ENCODE data around the gene PEX6. TPM values are rescaled to one million over a fixed set of nuclear protein-coding genes. Genes with fewer than 3 reads are reported as not detected.
A peak's percentile ranks its signal among the peaks of the same experiment; 100 is the strongest.
"Not testable (repeated sequence)": the region's sequence is repeated elsewhere in the genome, so short reads cannot be mapped to it uniquely, and the experiment has no call there.

PEX6 gene
- polyA plus RNA-seq, 4 donors, result 20.5 to 24.5 (median 22.4) TPM

DNA sequence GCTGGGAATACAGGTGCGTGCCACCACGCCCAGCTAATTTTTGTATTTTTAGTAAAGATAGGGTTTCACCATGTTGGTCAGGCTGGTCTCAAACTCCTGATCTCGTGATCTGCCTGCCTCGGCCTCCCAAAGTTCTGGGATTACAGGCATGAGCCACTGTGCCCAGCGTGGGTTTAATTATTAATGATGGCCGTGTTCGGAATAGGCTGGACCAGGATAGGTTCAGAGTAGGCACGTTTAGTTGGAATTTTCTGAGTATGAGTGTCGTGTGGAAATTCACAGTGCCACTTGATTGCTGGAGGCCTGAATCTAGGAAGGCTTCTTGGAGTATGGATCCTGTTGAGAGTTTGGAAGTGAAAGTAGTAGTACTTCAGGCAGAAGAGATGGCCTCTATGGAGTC is 19.2 kb upstream of the PEX6 start:
- DNase-seq (ENCODE audit: low read depth in 4 of 4, low spot score in 3 of 4), result not testable (repeated sequence)

DNA sequence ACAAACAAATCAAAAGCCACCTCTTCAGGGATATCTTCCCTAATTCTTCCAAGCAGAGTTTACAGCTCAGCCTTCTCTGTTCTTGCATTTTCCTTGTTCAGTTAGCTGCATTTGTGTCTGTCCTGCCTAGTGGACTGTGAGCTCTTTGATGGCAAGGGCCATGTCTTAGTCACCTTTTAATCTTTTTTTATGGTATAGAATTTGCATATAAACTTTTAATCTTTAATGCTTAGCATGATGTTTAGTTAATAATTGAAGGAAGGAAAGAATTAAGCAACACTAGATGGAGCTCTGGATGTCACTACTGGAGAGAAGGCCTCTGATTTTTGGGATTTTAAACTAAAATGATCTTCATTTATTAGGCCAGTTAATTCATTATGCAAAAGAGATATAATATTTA is 17.5 kb upstream of the PEX6 start:
- DNase-seq (ENCODE audit: low read depth in 4 of 4, low spot score in 3 of 4), result no peak

DNA sequence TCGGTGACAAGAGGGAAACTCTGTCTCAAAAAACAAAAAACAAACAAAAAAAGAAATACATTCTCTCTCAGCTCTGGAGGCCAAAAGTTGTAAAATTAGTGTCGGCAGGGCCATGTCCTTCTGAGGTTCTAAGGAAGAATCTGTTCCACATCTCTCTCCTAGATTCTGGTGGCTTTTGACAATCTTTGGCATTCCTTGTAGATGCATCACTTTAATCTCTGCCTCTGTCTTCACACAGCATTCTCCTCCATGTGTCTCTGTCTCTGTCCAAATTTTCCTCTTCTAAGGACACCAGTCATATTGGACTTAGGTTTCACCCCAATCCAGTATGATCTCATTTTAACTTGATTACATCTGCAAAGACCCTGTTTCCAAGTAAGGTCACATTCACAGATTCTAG is 14.5 kb upstream of the PEX6 start:
- no peak for DNase-seq (ENCODE audit: low read depth in 4 of 4, low spot score in 3 of 4)

DNA sequence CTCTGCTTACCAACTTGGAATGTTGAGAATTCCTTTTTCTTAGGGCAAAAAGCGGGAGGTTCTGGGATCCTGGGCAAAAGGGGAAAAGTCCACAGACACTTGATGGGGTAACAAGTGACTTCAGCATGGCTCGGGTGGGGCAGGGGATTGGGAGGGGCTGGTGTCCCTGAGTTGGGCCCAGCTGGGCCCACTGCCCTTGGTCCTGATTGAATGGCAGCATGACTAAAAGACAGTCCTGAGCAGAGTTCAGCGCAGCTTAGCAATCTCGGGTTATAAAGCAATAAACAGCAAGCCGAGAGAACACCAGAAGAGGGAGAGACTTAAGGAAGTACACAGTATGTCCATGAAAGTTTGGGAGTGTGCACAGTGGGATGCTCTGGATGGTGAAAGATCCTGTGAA is 10.9 kb upstream of the PEX6 start:
- DNase-seq (ENCODE audit: low read depth in 4 of 4, low spot score in 3 of 4), result no peak

DNA sequence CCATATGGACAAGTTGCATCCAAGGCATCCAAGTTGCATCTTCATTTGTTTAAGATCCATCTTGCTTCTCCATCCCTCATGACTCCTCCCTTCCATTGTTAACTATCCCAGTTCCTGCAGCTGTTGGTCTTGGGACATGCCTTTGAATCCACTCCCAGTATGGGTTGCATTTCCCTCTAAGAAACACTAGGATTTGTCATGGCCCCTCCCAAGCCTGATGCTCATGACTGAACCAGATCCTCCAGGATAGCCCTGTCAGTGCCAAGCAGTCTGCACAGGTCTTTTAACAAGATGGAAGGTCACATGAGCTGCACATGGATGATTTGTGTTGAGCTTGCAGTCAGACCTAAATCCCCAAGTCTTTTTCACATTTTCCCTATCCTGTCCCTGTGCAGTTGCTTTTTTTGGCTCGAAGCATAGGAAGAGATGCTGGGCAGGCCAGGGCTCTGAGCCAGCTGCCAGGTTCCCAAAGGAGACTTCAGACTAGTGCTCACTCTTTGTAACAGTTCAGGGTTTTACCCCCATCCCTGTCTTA is 9.6 kb upstream of the PEX6 start:
- DNase-seq (ENCODE audit: low read depth in 4 of 4, low spot score in 3 of 4), result no peak

DNA sequence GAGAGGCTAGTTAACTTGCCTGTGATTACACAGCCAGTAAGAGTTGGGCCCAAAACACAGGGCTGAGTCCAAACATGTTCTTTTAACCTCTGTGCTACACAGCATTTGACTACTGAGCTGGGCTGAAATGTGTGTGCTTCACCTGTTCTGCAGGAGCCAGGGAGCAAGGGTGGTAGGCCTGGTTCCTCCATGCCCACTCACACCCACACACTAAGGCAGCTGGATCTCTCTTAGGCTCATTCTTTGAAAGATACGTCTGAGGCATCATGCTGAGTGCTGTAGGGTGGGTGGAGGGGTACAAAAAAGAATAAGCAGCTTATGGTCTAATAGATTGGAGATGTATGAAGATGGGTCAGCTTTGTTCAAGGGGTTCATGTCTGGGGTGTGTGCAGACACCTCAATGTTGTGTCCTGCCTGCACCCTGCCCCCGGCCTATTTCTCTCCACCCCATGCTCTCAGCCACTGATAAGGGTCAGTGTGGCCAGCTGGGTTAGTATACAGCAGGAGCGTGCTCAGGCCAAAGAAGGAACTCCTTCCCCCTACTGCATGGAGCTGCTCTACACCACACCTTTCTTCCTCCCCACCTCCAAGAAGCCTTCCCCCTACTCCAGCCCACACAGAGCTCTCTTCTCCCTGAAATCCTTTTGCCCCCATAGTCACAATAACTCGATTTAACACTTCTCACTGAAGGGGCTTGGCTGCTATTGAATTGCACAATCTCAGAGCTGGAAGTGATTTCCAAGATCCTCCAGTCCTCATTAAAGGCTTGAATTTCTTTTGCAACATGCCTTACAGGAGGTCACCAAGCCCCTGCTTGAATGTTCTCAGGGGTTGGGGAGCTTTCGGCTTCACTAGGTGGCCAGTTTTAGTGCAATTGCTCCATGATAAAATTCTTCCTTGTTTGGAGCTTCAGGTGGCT is 8.8 kb upstream of the PEX6 start:
- no peak for DNase-seq (ENCODE audit: low read depth in 4 of 4, low spot score in 3 of 4)

DNA sequence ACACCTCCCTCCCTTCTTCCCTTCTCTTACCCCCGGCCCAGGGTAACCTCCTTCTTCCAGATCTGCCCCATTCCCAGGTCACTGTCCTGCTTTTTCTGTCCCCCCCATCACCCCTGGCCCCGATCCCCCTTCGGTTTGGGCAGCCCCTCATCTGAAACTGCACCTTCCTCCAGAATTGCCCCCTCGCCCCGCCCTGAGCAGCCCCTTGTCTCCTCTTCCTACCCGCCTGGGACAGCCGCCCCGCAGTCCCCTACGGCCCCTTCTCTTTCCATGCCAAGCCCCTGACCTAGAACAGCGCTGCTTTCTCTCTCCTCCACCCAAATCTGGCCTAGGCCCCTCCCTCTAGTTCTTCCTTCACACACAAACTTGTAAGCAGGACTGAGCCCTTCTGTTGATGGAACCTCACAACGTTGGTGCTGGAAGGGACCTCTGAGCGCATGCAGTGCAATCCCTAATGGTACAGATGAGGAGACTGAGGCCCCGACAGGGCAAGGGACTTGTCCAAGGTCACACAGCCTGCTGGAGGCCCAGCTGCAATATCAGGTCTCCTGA is 6.0 kb upstream of the PEX6 start:
- DNase-seq (ENCODE audit: low read depth in 4 of 4, low spot score in 3 of 4), result no peak

DNA sequence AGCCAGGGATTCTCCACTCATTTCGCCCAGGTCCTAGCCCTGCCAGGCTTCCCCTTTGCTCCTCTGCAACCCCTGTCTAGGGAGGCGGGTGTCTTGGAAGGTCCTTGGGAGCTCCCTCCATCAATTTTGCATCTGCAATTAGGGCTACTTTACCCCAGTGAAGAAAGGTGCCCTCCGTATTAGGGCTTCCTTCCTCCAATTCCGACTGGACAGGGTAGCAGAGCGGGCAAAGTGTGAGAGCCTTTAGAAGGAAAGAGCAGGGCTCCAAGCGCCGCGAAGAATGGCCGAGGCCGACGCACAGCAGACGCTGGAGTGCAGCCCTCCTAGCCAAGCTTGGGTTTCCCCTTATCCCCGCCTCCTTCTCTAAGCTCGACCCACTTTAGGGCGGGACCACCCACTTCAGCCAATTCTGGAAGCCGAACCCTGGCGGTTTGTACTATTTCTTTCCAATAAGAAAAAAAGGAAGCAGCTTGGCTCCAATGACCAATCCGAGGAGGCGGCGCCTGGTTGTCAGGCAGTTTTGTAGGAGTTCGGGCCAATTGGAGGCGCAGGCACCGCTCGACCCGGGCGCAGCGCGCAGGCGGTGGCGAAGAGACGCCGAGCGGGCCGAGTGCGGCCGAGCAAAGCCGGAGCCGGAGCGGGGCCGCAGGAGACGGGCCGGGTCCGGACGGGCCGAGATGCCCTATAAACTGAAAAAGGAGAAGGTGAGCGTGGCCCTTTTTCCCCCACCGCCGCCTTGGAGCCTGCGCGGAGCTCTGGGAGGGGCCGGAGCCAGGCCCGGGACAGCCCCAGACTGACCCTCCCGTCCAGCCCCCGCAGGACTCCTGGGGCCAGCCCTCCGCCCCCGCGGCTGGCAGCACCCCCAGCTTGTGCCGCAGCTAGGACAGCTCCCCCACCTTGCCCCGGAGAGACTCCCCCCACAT is 5.3 kb upstream of the PEX6 start, which contains the start of gene PPP2R5D:
Gene PPP2R5D (plus strand): TSS at position 570 of the 923 bp plus-strand sequence. CDS start 108 bp downstream, at position 678.
- peak; percentile 89 to 99 (median 98) for DNase-seq (ENCODE audit: low read depth in 4 of 4, low spot score in 3 of 4)

DNA sequence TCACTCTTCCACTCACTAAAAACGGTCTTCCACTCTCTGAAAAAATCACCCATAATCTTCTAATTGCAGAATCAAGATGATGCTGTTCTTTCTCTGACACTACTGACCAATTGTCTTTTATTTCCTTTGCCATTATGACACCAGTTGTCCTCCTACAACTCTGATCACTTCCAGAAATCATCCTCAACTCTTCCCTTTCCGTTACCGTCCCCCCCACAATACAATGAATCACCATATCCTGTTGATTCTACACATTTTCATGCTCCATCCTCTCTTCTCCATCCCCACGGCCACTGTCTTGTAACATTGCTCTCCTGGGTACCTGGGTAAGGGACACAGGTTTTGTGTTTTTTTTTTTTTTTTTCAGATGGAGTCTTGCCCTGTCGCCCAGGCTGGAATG is 2.9 kb upstream of the PEX6 start:
- no peak for DNase-seq (ENCODE audit: low read depth in 4 of 4, low spot score in 3 of 4)

DNA sequence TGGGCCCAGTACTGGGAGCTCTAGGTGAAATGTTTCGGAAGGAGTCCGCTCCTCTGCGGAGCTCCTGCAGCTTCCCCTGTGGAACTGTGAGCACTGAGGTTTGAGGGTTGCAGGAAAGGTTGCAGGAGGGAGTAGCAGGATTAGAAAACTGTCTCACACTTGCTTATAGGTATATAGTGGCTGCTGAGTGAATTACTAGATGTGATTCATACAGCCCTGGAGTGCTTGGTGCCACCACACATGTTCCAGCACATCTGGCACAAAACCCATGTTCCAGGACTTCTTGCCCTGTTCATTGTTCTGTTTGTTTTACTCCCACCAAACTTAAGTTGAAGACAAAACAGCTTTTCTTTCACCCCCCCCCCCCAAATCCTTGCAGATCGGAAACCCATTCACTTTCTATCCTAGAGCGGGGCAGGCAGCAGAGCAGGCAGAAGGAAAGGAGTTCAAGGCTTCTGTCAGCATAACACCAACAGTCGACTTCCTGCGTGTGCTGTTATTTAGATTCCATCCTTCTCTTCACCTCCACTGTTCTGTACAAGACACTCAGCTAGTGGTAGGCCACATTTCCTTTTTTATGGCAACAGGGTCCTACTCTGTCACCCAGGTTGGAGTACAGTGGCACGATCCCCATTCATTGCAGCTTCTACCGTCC is 669 bp upstream of the PEX6 start:
- DNase-seq (ENCODE audit: low read depth in 4 of 4, low spot score in 3 of 4), result no peak

DNA sequence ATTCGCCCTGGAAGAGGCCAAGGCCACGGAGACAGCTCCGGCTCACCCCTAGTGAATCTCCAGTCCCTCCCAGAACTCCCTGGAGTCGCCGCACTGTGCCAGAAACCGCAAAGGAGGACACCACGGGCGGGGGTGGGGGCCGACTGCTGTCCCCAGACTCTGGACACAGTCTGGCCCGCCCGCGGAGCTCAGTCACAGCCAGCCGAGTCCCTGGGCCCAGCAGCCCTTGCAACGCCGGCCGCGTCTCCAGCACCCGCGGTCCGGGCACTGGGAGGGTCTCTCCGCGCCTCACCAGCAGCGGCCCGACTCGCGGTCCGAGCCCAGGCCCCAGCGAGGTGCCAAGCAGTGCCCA is 518 bp downstream of the PEX6 start:
- no peak for DNase-seq (ENCODE audit: low read depth in 4 of 4, low spot score in 3 of 4)

DNA sequence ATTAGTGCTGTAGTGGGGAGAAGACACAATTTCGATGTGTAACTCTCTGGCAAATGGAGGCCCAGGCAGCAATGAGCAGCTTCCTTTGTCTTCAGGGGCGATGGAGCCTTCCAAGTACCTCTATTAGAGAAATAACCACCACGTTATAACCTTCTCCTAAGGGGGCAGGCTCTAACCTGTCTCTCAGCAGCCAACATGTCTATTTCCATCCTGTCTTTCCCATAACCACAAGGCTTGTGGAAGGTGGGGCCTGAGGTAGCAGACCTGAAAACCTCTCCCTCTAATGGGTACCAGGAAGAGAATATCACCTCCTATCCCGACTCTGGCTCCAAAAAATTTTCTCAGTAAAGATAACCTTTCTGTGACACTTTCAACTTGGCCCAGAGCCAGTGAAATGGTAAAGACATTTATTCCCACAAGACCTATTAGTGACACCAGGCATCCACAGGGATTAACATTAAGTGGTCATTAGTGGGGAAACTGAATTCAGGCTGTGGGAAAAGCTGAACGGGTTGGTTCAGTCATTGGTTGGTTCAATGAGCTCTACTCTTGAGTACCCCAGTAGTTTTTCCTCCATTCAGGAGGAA is 4.0 kb downstream of the PEX6 start:
- DNase-seq (ENCODE audit: low read depth in 4 of 4, low spot score in 3 of 4), result no peak

DNA sequence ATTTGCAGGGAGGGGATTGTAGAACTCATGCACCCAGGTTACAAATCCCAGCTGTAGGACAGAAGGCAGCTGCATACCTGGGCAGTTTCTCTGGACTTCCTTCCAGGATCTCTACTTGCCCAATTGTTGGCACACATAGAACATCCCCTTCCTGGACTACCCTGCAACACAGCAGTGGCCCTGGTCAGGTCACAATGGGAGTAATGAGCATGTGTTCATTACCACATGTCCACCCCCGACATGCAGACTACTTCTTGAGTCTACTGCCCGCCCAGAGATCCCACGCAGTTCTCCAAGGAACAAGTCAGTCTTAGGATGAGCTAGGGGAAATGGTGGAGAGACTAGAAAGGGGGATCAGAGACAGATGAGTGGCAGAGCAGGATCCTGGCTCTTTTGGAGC is 5.1 kb downstream of the PEX6 start:
- no peak for DNase-seq (ENCODE audit: low read depth in 4 of 4, low spot score in 3 of 4)

DNA sequence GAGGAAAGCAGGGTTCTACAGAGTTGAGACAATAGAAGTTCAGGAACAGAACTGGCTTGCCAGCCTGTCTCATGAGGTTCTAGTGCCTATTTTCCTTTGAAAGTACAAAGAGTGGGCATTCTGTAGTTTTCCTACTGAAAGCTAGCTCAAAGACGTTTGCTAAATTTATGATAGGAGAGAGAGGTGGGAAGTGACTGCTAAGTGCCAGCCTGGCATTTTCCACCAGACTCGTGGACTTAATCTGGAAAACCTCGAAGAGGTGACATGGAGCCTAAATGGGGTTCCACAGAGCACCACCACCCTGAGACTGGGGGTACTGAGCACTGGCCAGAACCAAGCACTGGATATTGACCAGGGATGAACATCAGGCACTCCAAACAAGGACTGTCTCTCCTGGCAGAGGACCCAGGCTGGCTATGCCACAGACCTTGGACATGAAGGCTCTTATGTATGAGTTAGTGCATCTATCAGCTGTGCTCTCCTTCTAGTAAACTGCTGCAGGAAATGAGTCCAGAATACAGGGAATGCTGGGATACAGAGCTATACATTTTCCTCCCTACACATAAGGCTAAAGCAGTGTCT is 7.1 kb downstream of the PEX6 start:
- DNase-seq (ENCODE audit: low read depth in 4 of 4, low spot score in 3 of 4), result no peak

DNA sequence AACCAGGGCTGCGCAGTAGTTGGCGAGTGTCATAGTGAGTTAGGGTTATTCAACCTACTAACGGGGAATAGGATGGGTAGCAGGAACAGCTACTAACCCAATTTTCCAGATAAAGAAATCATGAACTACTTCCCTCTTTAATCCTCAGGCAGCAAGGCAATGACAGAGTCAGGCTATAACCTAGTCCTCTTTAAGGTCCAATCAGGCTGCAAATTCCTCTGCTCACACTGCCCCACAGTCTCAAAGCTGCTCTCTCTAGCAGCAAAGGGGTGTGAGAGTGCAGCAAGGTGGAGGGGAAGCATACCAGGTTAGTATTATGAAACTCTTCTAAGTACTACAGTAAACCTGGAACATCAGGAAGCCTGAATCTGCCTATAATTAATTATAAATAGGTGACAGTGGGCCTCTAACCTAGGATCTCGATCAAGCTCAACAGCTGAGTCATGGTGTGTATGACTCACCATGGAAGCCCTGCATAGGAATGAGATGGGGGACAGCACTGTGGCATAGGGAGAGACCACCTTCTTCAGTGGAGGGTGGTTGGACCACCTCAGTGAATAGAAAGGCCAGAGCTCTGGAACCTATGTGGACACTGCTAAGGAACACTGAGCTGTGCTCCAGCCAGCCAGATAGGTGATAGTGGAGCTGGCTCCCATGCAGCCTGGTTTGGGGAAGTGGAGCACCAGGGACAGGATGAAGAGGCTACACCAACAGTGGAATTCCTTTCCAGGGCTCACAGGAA is 7.9 kb downstream of the PEX6 start:
- DNase-seq (ENCODE audit: low read depth in 4 of 4, low spot score in 3 of 4), result no peak

DNA sequence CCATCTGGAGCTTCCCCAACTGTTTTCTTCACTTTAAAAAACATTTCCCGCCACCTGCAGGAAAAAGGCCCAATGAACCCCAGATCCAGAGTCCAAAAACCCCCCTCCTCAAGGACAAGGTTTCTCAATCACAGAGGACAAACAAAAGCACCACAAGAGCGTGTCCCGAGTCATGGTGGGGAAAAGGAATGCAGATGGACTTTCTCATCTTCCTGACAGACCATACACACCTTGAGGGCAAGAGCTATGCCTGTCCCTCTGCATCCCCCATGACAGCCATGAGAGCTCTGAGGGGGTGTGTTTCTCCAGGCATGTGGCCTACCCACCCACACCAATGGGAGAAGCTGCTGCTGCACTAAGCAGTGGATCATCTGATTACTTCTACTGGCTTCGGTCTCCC is 9.0 kb downstream of the PEX6 start:
- no peak for DNase-seq (ENCODE audit: low read depth in 4 of 4, low spot score in 3 of 4)

DNA sequence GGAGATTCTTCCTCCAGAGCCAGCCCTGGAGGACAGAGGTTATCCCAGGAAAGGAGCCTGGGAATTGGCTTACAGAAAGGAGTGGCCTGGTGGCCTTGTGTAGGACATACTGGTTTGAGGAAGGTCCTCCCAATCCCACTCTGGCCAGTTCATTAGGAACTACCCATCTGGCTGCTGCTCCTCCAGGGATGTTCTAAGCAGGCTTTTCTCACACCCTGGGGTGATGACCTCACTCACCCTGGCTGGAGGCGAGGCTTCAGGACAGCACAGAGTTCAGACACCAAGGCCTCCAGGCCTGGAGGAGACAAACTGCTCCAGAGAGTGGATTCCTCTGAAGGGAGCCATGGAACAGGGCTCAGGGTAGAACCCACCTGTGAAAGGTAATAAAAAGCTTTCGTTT is 9.6 kb downstream of the PEX6 start:
- DNase-seq (ENCODE audit: low read depth in 4 of 4, low spot score in 3 of 4), result no peak

DNA sequence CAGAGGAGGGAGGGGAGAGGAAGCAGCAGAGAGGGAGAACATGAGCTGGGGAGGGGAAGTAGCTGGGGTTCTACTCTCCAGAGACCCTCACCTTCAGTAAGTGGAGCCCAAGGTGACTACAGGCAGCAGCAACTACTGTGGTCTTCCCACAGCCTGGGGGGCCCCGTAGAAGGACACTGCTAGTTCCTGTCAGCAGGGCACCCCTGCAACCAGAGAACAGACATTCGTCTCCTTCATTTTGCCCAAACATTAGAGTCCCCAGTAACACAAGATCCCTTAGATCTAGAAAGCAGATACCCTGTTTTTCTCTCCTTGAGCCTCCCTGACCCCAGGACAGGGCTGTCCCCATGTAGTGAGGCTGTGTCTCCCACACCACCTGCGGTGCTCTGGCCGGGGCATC is 10.2 kb downstream of the PEX6 start:
- DNase-seq (ENCODE audit: low read depth in 4 of 4, low spot score in 3 of 4), result no peak

DNA sequence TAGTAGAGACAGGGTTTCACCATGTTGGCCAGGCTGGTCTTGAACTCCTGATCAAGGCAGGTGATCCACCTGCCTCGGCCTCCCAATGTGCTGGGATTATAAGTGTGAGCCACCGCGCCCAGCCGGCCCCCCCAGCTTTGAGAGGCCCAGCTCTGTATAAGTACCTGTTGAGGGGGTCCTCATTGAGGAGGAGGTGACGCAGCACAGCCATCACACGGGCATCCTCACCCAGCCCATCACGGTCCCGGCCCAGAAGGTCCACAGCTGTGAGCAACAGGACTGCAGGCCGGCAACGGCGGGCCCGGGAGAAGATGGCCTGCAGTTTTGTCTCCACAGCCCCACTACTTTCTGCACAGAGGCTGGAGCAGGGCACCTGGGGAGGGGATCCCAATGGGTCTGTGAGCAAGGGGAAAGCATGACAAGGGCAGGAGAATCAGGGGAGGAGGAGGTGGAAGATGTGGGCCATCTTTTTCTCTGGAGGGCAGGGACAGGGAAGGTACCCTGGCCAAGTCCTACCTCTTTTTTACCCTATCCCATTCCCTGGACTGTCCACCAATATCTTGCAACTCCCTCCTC is 10.8 kb downstream of the PEX6 start:
- DNase-seq (ENCODE audit: low read depth in 4 of 4, low spot score in 3 of 4), result no peak

Data from right renal pelvis (tissue), 4 donors.